ENCODE results near the gene SYNGR2.

The SYNGR2 gene

DNA sequence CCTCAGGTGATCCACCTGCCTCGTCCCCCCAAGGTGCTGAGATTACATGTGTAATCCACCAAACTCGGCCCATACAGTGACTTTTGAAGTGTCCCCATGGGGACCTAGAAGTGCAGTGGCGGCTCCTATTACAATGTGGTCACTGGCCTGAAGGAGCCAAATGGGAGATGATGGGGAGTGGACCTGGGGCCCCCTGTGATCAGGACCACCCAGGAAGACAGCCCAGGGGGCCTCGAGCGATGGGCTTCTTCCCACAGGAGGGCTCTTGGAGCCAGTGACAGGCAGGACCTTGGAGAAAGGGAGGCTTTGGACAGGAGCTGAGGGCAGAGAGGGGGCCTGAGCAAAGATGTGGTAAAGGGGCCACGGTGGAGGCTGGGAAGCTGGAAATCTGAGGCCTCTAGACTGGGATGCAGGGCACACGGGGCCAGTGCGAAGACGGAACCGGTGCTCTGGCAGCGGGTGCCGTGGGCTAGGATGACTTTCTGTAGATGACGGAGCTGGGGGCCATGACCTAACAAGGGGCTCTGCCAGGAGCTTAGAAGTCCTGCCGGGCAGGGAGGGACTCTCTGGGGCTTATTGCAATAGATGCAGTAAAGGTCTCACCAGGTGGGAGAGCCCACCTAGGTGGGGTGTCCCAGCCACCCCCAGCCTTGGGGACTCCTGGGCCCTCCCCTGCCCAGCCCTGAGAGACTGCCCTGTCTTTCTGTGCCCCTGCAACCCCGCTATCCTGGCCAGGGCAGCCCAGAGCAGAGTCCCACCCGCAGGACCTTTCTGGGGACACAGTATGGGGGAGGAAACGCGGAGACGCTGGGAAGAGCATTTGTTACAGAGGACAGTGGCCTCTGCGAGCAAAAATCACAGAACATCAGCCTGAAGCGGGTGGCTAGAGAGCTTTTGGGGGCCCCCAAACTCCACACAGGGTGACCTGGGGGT is 24.9 kb upstream of the SYNGR2 start:
- no peak for DNase-seq (ENCODE audit: low spot score)

DNA sequence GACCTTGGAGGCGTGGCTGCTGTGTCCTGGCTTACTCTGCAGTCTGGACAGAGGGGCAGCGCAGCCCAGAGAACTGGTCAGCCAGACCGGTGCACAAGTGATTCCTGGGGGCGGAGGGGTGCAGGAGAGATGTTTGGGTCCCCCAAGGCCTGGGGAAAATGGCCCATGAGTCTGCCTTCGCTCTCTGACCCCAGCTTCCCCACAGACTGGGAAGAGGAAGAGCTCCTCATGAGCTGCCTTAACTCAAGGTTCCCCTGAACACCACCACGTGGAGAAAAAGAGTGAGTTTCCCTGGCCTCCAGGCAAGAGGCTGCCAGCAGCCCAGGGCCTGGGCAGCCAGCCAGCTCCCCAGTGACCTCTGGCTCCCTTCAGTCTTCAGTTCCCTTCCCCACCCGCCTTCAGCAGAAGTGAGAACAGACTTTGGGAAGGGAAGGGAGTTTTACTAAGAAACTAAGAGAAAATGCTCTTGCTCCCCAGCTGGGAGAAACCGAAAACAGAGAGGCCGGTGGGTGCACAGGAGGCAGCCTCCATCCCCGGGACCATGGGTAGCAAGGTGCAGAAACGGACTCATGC is 24.1 kb upstream of the SYNGR2 start:
- DNase-seq (ENCODE audit: low spot score), result peak; percentile 74

DNA sequence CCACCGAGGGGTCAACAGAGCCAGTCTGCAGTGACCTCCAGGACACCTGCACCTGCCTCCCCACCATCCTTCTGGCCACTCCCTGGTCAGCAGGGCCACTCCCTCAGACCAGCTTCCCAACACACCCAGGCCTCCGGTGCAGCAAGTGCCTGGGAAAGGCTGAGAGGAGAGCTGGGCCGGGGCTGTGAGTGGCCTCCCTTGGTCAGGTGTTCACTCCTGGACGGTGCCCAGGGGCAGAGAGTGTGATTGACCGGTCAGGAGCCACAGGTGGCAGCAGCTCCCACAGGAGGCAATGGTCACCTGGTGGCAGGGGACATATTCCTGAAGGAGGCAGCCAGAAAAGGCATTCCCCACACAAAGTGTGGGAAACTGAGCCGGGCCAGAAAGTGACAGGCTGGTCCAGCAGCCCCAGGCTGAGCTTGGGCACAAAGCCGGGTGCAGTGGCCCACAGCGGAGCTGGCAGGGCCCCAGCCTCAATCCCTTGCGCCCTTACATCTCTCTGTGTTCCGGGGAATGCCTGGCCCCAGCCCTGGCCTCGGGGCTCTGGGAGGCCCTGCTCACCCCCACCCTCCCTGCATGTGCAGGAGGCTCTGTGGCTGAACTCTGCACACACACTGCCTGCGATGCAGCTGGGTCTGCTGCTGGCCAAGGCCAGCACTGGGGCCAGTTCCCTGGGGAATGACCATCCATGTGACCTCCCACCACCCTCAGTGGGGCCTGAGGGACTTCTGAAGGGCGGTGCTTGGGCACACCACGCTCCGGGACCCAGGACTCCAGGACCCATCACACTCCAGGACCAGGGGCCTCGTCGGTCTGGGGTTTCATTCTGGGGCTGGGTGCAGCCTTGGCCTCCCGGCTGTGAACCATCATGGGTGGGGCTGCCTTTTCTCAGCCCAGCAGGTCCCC is 23.4 kb upstream of the SYNGR2 start:
- no peak for DNase-seq (ENCODE audit: low spot score)

- no peak for DNase-seq (ENCODE audit: low spot score)
Measured at GRCh38 chr17:78146471-78146869, 21.9 kb upstream of the SYNGR2 start.

- no peak for DNase-seq (ENCODE audit: low spot score)
Measured at GRCh38 chr17:78146881-78147280, 21.5 kb upstream of the SYNGR2 start.

DNA sequence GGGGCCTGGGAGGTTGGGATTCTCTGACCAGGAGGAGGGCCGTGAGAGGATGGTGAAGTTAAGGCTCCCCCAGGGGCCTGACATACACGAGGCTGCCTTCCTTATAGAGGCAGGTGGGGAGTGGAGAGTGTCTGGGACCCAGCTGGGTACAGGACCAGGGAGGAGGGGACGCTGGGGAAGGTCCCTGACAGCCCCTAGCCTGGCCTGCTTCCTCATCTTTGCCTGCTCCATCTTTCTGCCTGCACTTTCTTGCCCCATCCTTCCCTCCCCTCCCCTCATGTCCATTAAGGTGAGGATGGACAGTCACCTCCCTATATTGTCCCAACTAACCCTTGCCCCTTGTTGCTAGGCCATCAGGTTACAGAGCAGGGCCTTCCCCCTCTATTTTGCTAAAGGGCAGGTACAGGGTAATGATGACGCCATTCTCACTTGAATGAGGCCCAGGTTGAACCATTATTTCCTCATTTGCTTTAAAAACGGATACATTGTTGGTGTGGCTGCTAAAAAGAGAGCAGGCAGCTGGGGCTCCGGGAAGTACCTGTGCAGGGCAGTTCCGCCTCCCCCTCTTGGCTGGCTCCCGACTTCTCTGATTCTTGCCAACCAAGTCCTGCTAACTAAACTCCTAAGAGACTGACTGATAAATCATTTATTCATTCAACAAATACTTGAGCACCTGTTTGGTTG is 20.9 kb upstream of the SYNGR2 start:
- no peak for DNase-seq (ENCODE audit: low spot score)

DNA sequence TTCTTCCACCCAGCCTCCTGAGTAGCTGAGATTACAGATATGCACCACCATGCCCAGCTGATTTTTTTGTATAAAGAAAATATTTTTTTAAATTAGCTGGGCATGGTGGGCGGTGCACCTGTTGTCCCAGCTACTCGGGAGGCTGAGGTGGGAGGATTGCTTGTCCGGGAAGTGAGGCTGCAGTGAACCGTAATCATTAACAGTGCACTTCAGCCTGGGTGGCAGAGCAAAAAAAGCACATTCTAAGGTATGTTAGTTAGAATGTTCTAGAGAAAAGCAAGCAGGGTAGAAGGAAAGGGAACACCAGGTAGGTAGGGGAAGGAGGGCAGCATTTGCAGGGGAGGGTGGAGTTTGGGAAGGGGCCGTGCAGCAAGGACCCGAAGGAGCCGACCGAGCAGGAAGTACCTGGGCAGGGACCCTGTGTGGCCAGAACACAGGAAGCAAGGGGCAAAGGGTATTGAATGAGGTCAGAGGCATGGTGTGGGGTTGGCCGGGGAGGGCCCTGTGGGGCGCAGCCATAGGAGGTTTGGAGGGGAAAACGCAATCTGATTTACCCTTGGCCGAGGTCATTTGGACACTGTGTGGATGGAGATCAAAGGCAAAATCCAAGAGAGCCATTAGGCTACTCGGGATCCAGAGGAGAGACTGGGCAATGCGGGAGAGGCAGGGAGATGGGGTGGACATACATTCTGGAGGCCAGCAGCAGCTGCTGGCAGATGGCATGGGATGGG is 19.9 kb upstream of the SYNGR2 start:
- no peak for DNase-seq (ENCODE audit: low spot score)

DNA sequence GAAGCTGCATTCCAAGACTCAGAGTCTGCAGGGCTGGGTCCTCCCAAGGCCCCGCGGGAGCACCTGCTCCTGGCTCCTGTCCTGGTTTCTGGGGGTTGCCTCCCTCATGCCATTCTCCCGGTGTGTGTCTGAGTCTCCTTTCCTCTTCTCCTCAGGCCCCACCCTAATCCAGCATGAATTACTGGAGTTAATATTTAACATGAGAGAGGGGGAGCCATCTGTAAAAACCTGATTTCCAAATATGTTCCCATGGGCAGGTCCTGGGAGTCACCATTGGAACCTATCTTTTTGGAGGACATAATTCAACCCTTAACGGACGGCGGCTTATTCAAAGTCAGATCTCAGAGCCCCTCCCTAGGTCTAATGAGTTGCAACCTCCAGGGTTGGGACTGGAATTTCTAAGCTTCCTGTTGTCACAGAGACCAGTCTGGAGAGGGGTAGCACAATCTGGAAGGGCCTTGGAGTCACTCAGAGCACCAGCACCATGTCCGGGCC is 16.8 kb upstream of the SYNGR2 start:
- no peak for DNase-seq (ENCODE audit: low spot score)

GRCh38 chr17:78154903-78155811 is 13.2 kb upstream of the SYNGR2 start:
- no peak for DNase-seq (ENCODE audit: low spot score)

DNA sequence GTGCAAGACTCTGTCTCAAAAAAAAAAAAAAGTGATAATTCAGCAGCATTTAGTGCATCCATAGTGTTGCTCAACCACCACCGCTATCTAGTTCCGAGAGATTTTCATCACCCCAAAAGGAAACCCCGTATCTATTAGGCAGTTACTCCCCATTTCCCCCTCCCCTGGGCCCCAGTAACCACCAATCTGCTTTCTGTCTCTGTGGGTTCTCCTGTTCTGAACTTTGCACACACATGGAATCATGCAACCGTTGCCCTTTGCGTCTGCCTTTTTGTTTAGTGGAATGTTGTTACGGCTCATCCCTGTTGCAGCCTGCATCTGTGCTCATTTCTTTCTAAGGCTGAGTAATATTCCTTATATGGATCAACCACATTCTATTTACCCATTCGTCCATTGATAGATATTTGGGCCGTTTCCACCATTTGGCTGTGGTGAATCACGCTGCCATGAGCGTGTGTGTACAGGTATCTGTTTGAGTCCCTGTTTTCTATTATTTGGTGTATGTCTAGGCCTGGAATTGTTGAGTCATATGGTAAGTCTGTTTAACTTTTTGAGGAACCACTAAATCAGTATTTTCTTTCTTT is 8.7 kb upstream of the SYNGR2 start:
- peak; percentile 52 for DNase-seq (ENCODE audit: low spot score)

- DNase-seq (ENCODE audit: low spot score), result no peak
Measured at GRCh38 chr17:78163881-78164747, 4.3 kb upstream of the SYNGR2 start.

DNA sequence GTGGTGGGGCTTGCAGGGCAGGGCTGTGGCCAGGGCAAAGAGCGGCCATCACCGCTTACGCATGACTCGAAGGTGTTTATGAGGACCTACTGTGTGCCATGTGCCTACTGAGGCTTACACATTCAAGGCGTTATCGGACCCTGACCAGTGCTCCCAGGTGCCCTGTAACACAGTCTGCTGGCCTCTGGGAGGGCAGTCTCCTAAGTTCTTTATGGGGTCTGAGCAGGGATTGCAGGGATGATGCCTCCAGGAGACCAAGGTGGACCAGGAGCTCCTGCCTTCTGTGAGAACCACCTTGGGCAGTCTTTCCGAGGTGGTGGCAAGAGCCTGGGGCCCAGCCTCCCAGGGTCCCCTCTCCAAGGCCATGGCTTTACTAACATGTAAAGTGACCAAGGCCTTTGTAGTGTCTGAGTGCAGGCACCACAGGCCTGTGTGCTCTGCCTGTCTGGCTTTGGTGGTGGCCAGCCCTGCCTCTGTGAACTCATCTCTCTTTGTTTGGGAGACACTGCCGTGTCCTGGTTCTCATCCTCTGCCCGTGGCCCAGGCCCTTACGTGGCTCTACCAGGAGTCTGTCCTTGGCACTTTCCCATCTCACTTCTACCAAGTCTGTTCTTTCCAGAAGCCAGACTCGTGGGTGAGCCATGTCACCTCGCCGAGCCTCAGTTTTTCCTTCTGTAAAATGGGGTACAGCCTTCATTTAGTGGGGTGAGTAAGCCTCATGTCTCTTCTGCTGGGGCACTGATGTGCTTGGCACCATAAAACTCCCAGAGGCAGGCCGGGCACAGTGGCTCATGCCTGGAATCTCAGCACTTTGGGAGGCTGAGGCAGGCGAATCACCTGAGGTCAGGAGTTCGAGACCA is 3.4 kb upstream of the SYNGR2 start:
- DNase-seq (ENCODE audit: low spot score), result no peak

- DNase-seq (ENCODE audit: low spot score), result no peak
Measured at GRCh38 chr17:78166416-78166815, 2.0 kb upstream of the SYNGR2 start.

- DNase-seq (ENCODE audit: low spot score), result peak; percentile 84
Measured at GRCh38 chr17:78168903-78169793, 767 bp downstream of the SYNGR2 start.

- no peak for DNase-seq (ENCODE audit: low spot score)
Measured at GRCh38 chr17:78170692-78171590, 2.6 kb downstream of the SYNGR2 start.

Measured in AG08396 (cell line).